Activated CD4-positive, alpha-beta T cell treated with anti-CD3 and anti-CD28 coated beads, Interleukin-10, Interleukin-2, amounts not matched to agents 100 ng/mL and 50 ng/mL, durations not matched to agents 16 hours and 8 hours (primary cell): ENCODE results near the gene PPP1R1A.

Source experiments
- DNase-seq: peaks from one replicate; pipeline ENCODE4 v3.0.0-alpha.2; 2020

Gene PPP1R1A

GRCh38 chr12:54569995-54570528 is 18.4 kb downstream of the PPP1R1A start:
- DNase-seq: no peak

DNA sequence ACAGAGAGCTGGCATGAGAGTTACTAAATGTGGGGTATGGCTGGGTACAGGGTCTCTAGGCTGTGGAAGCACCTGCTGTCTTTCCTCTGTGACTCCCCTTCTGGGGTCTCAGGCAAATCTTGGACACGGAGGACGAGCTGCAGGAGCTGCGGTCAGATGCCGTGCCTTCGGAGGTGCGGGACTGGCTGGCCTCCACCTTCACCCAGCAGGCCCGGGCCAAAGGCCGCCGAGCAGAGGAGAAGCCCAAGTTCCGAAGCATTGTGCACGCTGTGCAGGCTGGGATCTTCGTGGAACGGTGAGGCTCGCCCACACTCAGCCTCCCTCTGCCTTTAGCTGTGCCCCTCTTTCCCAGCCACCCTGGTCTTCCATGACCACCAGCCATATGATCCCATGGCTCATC is 19.4 kb downstream of the PPP1R1A start:
- no peak for DNase-seq

DNA sequence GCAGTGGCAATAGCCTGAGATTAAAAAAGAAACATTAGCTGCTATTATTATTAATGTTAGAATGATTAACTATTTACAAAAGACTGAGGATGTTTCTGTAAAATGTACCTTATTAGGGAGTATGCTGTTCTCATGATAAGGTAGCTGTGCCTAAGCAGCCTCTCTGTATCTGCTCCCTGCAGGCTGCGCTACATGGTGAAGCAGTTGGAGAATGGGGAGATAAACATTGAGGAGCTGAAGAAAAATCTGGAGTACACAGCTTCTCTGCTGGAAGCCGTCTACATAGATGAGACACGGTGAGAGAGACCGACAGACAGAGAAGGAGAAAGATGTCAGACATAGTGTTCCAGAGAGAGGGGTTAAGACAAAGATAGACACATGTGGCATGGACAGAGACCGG is 21.7 kb downstream of the PPP1R1A start:
- no peak for DNase-seq

- DNase-seq: no peak
These were observed 22.4 kb downstream of the PPP1R1A start for GRCh38 chr12:54565986-54566544.

- no peak for DNase-seq
These were observed 23.0 kb downstream of the PPP1R1A start for GRCh38 chr12:54565310-54565985.

- DNase-seq: no peak
These were observed 23.7 kb downstream of the PPP1R1A start for GRCh38 chr12:54564768-54565167.

- no peak for DNase-seq
These were observed 24.7 kb downstream of the PPP1R1A start for GRCh38 chr12:54563787-54564186.

DNA sequence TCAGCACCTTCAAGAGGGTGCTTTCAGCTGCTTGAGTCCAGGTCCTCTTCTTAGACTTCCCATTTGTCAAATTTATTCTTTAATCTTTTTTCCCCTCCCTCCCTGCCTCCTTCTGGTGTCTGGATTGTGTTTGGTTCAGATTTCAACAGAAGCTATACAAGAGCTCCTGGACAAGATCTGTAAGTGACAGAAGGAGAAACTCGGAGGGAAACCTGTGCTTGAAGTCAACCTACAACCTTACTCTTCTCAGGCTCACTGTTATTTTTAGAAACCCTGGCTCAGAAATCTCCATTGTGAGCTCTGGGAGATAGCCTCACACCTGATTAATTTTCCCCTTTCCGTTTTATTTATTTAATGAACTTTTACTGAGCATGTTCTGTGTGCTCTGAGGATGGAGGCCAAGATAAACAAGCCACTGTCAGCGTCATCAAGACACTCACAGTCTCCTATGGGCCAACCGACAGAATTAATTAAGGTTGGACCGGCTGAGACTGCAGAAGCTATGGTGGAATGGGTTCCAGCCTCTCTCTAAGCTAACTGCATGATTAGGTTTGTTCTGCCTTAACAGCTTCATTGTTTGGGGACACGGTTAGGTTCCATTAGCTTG is 25.6 kb downstream of the PPP1R1A start:
- no peak for DNase-seq

DNA sequence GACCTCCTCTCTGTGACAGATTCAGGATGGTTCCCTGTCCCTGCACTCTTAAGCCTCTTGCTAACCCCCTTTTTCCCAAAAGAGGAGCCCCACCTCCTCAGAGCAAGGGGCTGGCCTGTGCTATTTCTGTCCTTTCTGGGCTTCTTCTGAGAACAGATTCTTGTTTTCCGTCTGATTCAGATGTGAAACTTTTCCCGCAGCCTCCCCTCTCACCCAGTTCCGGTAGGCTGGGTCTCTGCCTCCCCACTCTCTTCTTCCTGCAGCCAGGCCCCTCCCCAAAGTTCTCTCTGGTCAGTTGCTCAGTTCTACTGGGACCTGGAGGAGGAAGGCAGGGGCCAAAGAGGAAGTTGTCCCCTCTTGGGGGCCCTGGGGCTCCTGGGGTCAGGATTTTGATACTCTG is 27.3 kb downstream of the PPP1R1A start:
- peak; percentile 34 for DNase-seq

GRCh38 chr12:54560374-54560858 is 28.0 kb downstream of the PPP1R1A start:
- DNase-seq: peak; percentile 92

DNA sequence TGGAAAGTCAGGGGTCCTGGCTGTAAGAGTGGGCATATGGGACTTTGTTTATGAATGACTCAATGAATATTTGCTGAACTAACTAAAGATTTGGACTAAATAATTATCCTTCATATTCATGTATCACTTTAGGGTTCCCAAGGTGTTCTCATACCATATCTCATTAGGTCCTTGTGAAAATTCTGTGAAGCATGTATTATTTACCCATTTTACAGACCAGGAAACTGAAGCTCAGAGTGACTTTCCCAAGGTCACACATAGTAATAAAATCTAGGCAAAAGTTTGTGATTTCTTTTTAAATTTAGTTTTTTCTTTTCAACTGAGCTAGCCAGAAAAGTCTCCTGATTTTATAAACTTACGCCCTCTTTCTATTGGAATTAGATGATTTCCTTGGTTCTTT is 29.7 kb downstream of the PPP1R1A start:
- DNase-seq: no peak

DNA sequence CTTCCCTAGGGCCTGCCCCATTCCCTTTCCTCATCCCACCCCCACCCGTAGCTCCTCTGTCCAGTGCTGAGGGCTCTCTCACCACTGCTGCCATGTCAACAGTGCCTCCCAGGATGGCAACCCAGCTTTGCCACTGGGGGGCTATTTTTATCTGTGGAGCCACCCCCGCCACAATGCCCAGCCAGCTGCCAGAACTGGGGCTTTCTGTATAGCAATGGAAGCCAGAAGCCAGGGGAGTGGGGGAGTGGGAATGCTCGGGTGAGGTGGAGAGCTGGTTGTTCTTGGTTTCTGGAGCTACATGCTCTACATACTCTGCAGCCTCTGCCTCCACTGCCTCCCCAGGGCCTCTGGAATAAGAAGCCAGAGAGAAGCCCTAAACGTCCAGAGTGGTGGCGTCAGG is 30.1 kb downstream of the PPP1R1A start:
- no peak for DNase-seq

GRCh38 chr12:54555670-54556257 is 32.7 kb downstream of the PPP1R1A start:
- no peak for DNase-seq

- peak; percentile 30 for DNase-seq
These were observed 38.5 kb downstream of the PPP1R1A start for GRCh38 chr12:54549774-54550451.

DNA sequence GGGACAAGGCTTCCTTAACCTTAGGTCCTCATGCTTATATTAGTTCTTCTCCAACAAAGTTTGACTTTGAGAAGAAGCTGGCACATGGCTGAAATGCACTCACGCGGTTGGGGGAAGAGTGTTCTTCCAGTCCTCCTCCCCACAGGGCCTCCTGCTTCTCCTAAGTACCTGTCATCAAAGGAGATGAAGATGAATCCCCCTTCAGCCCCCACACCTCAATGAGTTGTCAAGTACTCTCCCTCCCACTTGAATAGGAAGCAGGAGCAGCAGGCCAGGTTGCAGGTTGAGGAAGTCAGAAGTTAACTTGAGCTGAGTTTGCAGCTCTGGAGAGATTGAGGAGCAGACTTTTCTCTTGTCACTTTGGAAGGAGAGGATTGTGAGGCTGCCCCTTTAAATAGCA is 41.9 kb downstream of the PPP1R1A start:
- DNase-seq: no peak

DNA sequence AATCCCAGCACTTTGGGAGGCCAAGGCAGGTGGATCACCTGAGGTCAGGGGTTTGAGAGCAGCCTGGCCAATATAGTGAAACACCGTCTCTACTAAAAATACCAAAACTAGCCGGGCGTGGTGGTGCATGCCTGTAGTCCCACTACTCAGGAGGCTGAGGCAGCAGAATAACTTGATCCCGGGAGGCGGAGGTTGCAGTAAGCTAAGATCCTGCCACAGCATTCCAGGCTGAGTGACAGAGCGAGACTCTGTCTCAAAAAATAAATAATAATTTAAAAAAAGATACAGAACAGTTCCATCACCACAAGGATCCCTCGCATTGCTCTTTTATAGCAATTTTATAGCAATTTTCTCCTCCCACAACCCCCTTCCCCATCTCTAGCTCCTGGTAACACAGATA is 43.7 kb downstream of the PPP1R1A start:
- no peak for DNase-seq

- DNase-seq: no peak
These were observed 44.9 kb downstream of the PPP1R1A start for GRCh38 chr12:54543526-54543925.

- DNase-seq: no peak
These were observed 46.6 kb downstream of the PPP1R1A start for GRCh38 chr12:54541751-54542290.

GRCh38 chr12:54538136-54538700 is 50.2 kb downstream of the PPP1R1A start:
- no peak for DNase-seq

DNA sequence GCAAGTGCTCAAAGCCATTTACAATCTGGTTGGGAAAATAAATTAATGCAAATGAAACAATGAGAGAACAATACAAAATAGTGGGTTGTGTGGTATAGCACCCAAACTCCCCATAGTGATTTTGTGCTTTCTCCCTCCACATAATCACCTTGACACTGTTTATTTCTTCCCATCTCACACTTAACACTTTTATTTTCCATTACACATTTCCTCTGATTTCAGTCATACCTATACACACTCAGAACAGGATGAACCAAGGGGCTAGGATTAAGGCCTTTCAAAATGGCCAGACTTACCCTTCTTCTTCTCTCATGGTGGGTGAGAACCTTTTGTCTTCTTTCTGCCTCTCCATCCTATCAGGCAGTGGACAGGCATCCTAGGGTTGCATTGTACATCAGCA is 53.0 kb downstream of the PPP1R1A start:
- DNase-seq: no peak

GRCh38 chr12:54529581-54529980 is 58.9 kb downstream of the PPP1R1A start:
- no peak for DNase-seq
